Stimulated activated naive CD4-positive, alpha-beta T cell treated with Interleukin-2 at 50 U/mL for 16 hours (primary cell): ENCODE measurements around the gene CCDC51.
A peak's percentile ranks its signal among the peaks of the same experiment; 100 is the strongest.
"Not testable (repeated sequence)": the region's sequence is repeated elsewhere in the genome, so short reads cannot be mapped to it uniquely, and the experiment has no call there.

Source experiments
- DNase-seq: peaks from one replicate; lab custom pipeline; 2025; lab: John Stamatoyannopoulos, UW

The CCDC51 gene

GRCh38 chr3:48465531-48466378, 25.8 kb upstream of the CCDC51 start:
- peak; percentile 76 for DNase-seq

- DNase-seq: no peak
These were observed 25.3 kb upstream of the CCDC51 start for GRCh38 chr3:48465237-48465530.

DNA sequence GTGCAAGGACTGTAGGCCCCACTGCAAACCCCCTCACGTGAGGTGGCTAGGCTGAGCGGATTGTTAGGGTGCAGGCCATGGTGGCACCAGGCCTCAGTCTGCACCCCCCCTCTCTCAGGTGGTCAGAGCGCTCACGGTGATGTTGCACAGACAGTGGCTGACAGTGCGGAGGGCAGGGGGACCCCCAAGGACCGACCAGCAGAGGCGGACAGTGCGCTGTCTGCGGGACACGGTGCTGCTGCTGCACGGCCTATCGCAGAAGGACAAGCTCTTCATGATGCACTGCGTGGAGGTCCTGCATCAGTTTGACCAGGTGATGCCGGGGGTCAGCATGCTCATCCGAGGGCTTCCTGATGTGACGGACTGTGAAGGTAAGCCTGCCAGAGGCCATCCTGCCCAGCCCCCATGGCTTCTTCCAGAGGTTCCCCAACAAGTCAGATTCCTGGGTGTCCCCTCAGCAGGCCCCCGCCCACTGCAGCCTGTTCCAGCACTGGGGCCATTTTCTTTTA, 24.8 kb upstream of the CCDC51 start:
- DNase-seq: no peak

DNA sequence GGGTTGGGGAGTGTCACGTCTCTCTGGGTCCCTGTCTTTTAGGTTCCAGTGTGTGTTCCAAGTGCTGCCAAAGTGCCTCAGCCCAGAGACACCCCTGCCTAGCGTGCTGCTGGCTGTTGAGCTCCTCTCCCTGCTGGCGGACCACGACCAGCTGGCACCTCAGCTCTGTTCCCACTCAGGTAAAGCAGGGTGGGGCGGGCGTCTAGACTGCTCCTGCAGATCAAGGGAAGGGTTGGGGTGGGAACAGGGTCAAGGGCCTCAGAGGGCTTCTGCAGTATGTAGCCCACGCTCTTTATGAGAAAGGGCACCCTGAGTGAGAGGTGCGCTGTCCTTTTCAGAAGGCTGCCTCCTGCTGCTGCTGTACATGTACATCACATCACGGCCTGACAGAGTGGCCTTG, 23.8 kb upstream of the CCDC51 start:
- DNase-seq: no peak

DNA sequence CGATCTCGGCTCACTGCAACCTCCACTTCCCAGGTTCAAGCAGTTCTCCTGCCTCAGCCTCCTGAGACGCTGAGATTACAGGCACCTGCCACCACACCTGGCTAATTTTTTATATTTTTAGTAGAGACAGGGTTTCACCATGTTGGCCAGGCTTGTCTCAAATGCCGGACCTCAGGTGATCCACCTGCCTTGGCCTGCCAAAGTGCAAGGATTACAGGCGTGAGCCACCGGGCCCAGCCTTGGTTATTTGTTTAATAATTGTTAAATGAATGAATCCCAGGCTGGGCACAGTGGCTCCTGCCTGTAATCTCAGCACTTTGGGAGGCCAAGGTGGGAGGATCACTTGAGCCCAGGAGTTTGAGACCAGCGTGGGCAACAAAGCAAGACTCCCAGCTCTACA, 21.8 kb upstream of the CCDC51 start:
- not testable (repeated sequence) for DNase-seq

DNA sequence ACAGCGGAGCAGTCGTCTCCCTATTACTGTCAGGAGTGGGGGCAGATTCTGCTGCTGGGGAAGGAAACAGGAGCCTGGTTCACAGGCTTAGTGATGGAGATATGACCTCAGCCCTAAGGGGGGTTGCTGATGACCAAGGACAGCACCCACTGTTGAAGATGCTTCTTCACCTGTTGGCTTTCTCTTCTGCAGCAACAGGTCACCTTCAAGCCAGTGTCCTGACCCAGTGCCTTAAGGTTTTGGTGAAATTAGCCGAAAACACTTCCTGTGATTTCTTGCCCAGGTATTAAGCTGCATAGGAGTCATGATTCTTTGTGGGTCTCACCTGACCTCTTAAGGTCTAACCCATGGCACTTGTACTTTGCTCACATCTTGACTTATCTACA, 20.6 kb upstream of the CCDC51 start:
- no peak for DNase-seq

DNA sequence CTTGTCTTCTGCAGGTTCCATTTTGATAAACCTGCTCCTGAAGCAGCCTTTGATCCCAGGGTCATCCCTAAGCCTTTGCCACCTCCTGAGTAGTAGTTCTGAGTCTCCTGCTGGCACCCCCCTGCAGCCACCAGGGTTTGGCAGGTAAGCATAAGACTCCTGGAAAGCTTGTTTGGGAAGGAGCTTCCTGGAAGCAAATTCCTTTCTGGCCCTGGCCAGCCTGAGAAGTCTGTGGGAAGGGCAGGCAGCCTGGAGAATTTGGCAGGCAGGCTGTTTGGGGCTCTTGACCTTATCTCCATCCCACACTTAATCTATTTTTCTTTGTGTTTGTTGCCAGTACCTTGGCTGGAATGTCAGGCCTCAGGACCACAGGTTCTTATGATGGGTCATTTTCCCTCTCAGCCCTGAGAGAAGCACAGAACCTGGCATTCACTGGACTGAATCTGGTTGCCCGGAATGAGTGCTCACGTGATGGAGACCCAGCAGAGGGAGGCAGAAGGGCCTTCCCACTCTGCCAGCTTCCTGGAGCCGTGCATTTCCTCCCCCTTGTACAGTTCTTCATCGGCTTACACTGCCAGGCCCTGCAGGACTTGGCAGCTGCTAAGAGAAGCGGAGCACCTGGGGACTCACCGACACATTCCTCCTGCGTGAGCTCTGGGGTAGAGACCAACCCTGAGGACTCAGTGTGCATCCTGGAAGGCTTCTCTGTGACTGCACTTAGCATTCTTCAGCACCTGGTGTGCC, 20.0 kb upstream of the CCDC51 start:
- DNase-seq: no peak

- no peak for DNase-seq
These were observed 19.4 kb upstream of the CCDC51 start for GRCh38 chr3:48459331-48459730.

DNA sequence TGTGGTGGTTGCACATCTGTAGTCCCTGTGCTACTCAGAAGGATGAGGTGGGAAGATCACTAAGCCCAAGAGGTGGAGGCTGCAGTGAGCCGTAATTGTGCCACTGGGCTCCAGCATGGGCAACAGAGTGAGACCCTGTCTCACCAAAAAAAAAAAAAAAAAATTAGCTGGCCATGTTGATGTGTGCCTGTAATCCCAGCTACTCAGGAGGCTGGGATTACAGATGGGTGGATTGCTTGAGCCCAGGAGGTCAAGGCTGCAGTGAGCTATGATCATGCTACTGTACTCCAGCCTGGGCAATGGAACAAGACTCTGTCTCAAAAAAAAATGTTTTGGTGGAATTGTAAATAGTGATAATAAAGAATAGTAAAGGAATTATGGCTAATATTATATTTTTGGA, 16.5 kb upstream of the CCDC51 start:
- DNase-seq: no peak

- DNase-seq: no peak
These were observed 11.4 kb upstream of the CCDC51 start for GRCh38 chr3:48451270-48451669.

DNA sequence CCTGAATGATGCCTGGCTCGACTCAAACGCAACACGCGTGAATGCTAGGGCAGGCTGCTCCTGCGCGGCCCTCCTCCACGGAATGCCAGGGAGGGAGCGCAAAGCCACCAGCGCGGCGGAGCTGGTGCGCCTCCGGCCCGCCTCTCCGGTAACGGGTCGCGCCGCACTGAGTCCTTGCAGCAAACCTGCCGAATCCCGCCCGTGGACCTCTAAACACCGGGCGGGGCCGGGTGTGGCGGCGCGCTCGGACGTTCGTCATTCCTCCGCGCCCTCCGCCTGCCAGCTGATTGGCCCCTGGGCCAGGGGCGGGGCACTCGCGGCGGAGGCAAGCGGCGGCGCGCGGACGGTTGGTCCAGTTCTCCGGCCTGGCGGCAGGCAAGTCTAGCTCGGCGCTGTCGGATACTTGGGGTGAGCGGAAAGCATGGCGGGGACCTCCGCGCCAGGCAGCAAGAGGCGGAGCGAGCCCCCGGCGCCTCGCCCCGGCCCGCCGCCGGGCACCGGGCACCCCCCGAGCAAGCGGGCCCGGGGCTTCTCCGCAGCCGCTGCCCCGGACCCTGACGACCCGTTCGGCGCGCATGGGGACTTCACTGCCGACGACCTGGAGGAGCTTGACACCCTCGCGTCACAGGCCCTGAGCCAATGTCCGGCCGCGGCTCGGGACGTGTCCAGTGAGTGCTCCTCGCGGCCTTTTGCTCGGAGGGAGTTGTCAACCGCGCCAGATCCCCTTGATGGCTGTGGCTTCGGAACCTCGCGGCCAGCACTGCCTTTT, 6.7 kb upstream of the CCDC51 start, which contains the start of gene ATRIP:
TSS of gene ATRIP (plus strand) at position 313 of the 769 bp plus-strand sequence. CDS start at position 422, 109 bp downstream.
- DNase-seq: peak; percentile 82

- no peak for DNase-seq
These were observed 6.1 kb upstream of the CCDC51 start for GRCh38 chr3:48446043-48446424.

- no peak for DNase-seq
These were observed 5.5 kb upstream of the CCDC51 start for GRCh38 chr3:48445277-48445882.

DNA sequence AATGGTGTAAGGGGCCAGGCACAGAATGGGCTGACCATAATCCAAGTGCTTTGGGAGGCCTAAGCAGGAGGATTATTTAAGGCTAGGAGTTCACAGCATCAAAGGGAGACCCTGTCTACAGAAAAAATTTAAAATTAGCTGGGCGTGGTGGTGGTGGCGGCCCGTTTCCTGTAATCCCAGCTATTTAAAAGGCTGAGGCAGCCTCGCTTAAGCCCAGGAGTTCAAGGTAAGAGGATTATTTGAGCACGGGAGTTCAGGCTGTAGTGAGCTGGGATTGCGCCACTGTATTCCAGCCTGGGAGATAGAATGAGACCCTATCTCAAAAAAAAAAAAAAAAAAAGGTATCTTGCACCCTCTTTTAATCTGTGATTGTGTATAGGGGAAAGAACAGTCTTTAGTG, 2.0 kb upstream of the CCDC51 start:
- DNase-seq: no peak

DNA sequence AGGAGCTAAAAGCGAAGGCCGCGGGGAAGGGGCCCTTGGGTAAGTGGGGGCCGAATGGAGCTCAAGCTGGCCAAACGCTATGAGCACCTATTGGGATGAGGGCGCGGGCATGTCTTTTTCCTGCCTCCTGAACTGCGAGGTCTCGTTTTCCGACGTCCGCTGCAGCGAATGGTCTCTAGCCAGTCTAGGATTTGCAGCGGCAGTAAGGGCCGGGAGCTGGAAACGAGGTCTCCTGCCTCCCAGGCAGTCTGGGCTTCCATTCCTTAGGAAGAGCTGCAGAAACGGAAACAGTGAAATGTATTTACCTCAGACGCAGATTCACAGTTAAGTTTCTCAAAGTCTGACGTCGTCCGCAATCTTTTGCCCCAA, 655 bp upstream of the CCDC51 start:
- DNase-seq: no peak

GRCh38 chr3:48437812-48438211, 2.1 kb downstream of the CCDC51 start:
- DNase-seq: no peak

DNA sequence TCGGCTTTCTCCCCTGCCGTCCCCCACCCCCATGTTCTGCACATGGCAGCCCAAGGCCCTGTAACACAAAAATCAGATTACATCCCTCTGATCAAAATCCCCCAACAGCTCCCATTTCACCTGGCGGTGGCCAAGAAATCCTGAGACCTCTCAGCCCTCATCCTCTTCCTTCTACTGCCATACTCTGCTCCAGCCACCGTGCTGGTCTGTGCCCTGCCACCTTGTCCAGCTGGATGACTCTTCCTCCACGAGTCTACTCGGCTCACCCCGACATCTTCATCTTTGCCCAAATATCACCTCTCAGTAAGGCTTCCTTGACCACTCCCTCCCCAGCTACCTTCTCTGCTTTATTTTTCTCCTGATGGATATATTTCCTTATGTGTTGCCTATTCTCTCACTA, 3.1 kb downstream of the CCDC51 start:
- DNase-seq: no peak

- DNase-seq: no peak
These were observed 3.5 kb downstream of the CCDC51 start for GRCh38 chr3:48436477-48436787.

DNA sequence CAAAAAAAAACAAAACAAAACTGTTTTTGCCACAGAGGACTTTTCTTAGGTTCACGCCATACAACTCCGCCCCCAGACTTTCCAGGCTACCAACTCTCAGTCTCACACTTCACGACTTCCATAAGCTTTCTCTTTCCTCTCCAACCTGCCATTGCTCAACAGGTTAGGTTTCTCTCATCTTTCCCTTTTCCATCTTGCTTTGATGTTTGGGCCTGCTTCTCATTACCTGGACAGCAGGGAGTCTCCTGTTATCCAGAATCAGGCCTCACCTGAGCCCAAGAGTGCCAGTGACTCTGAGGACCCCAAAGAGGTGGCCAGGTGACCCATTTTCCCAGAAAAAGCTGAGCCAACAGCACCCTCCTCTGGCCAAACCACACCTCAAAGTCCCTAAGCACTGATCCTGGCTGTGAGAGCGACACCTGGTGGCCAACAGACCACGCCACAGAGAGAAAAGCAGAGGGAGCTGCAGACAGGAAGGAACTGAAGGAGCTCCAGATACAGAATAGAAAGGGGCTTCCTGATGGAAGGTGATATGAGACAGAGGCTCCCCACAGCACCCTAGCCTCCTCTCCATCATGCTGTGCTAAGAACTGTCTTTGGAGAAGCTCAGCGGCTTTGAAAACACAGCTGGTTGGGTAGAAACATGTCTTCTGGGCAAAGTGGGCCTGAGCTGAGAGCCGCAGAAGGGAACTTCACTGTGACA, 4.0 kb downstream of the CCDC51 start:
- DNase-seq: peak; percentile 81

GRCh38 chr3:48435223-48435595, 4.7 kb downstream of the CCDC51 start:
- DNase-seq: no peak

GRCh38 chr3:48434591-48435222, 5.2 kb downstream of the CCDC51 start:
- no peak for DNase-seq
